CD4-positive, alpha-beta T cell treated with Interleukin-4 for 4 hours (primary cell): ENCODE results near the gene LRRC4C.

Experiments used
- DNase-seq: peaks from one replicate; pipeline ENCODE4 v3.0.0-alpha.2; 2020

LRRC4C gene

DNA sequence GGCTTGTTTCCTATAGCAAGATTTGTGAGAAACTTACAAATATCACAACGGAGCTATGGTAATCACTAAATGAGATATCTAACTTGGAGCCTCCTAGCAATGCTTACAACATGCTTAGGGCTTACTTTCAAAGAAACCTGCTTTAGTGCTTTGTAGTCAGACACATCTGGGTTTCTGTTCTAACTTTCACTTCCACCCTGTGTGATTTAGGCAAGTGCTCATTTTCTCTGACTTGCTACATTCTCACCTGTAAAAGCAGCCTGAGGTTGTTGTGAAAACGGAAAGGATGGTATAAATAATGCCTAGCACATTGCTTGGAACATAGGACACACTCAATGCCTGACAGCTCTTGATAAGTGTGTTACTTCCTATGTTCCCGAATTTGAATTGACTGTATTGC, 45.6 kb downstream of the LRRC4C start:
- no peak for DNase-seq

DNA sequence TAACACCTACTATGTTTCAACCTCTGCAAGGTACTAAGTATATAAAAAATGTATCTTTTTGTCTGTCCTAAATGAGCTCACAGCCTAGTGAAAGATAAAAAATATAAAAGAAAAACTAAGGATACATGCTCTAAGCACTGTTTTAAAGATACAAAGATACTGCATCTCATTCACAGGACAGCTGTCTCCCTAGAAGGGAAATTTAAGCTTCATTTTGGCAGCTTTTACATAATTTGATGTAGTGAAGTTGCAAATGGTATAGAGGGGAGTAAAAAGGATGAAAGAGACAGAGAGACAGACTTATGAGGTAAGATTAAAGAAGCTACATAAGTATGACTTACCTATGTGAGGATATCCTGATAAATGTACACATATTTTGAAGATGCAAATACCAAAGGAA, 53.6 kb downstream of the LRRC4C start:
- DNase-seq: no peak

DNA sequence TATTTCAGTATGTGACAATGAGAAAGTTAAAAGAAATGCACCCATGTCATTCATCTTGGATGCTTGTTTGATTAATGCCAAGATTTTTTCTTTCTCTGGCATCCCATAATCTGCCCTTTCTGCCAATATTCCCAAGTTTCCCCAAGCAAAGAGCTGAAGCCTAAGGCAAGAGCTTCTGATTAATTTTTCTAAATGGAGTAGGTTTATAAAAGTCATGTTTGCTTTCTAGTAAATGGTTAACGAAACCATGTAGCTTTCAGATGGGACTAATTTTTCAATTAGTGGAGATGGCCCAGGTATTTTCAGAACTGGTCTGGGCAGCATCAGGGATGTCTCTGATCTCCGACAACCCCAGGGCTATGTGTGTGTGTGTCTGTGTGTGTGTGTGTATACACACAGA, 55.3 kb downstream of the LRRC4C start:
- DNase-seq: no peak

DNA sequence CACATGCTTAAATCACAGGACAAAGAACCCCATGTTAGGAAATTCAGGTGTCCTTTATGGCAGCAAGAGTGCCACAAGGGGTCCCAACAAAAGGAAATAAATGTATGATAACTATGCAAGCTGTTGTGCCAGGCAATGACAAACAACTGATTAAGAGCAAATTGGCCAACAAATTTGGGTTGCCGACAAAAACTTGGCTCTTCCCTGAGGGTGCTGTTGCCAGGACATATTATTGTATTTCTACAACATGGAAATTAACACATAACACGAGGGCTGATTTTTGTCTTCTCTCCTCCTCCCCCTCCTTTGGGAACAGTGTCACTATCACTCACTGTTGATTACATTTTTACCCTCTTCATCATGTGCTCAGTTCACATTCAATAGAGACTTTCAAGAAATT, 56.0 kb downstream of the LRRC4C start:
- no peak for DNase-seq

DNA sequence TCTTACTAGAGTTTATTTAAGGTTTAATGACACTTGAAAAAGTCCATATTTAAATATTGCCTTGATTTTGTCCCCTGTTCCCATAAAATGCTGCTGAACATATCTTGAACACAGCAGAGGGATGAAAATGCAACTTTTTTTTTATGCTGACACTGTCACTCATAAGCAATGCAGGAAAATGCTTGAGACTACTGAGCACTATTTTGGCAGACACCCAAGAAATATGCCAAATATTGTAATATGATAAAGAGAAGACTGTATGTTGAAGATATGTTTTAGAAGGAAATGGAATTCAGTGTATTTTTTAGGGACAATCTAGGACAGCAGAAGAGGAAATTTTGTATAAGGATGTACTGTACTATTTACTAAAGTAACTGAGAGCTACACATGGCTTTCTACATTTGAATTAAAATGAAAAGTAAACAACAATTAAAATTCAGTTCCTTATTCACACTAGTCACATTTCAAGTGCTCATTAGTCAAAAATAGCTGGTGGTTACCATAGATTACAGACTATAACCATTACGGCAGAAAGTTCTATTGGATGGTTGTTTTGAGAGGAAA, 58.6 kb downstream of the LRRC4C start:
- DNase-seq: no peak

DNA sequence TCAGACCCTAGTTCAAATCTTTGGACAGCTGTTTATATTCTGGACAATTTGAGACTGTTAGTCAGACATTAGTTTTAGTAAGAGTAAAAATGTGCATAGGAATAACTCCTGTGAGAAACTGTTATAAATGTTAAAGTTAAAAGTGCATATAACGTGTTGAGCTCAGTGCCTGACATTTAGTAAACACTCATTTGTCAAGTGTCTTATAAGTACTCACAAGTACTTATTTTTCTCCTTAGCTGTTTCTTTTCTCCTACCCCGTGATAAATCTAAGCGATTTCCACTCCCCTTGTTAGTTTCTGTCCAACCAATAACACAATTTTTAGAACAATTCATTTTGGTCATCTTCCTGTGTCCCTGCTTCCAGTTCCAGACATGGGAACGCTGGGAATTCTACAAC, 59.3 kb downstream of the LRRC4C start:
- no peak for DNase-seq

DNA sequence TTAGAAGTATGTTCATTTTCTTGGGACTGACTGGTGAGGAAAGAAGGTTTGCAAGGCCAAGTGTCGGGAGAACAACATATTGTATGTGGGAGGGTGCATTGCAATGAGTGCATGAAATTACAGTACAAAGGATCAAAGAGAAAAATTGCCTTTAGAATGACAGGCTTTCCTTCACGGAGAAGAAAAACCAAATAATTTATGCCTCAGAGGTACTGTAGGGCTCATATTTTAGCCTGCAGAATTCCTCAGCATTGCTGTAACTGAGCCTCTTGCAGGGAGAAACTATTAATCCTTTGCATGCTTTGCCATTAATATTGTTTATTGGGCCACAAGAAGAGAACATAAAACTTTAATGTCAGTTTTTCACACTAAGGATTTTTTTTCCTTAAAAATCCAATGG, 60.1 kb downstream of the LRRC4C start:
- DNase-seq: no peak

DNA sequence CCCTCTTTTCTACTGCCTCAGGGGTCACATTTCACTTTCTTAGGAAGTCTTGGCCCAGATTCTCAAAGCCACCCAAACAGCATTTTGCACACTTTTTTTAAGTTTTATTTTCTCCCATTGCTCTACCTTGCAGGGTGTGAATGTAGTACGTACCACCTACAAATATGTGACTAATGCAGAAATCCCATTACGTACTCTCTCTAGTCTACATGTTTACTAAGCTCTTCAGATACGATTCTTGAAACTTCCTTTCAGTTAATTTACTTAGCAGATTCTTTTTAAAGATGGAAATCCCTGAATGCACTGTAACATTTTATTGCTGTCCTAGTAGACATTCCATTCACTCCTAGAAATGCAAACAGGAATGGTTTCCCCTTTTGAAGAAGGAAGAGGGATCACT, 61.3 kb downstream of the LRRC4C start:
- no peak for DNase-seq

DNA sequence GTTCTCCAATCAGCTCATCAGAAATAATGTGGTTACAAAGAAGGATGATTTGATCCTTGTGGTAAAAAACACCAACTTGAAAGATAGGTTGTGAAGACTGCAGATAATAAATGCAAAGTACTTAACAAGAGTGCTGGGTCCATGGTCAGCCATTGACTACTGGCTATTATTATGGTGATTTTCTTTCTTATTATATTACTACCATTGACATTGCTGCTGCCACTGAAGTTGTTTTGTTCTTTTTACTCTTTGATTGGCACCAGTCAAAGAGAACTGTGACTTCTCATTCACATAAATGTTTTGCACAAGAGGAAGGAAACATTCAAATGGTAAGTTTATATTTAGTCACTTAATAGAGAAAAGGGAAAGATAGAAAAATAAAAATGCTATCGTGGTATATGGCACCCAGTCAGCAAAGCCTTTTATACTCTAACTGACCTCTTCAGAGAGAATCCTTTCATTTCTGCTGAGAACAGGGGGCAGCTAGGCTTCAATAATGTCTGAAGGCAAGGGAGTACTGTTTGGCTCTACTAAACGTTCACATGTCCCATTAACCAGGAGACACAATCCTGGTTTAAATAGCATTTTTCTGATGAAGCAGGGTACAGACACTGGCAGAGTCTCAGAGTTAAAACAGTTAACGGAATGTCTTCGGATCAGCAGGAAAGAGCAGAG, 64.8 kb downstream of the LRRC4C start:
- no peak for DNase-seq

DNA sequence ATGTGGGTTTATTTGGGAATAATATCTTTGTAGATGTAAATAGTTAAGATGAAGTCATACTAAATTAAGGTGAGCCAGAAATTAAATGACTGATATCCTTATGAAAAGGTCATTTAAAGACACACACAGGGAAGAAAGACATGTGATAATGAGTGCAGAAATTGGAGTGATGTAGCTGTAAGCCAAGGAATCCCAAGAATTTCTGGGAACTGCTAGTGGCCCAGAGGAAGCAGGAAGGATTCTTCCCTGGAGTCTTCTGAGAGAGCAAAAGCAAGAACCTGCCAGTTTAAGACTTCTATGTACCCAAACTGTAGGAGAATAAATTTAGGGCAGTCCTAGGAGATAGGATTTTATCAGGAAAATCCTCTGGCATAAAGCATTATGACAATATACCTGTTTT, 66.9 kb downstream of the LRRC4C start:
- DNase-seq: no peak

DNA sequence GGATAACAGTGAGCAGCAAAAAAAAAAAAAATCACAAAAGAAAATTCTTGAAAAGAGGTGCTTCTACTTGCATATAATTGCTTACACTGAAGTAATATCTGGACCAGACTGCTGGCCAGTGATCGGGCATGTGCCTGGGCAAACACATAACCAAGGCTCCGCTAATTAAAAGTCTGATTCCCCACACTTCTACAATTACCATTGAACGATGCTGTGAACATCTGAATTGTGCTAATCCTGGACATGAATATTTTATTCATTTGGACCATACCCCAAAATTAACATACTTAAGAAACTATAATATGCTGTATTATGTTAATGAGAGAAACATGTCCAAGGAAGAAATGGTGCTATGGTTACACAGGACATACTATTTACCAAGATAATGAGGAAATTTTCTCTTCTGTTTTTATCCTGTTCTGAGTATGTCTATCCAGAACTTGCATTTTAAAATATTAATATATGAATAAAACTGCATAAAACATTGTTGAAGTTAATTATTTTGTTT, 69.8 kb downstream of the LRRC4C start:
- no peak for DNase-seq

DNA sequence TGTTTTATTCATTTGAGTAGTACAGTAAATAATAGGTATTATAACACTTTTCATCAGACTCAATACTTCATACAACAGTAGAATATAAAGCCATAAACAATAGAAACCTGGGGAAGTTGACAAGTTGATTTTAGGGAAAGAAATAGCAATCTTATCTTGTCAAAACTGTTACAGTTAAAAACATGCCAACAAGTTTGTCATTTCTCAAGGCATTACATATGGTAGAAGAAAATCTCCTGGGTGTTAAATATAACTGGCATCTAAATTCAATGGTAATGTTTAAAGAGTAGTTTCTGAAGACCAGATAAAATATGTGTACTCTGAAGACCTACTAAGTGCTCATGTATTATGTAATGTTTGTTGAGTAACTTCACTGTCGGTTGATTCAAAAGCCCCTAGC, 75.1 kb downstream of the LRRC4C start:
- no peak for DNase-seq

DNA sequence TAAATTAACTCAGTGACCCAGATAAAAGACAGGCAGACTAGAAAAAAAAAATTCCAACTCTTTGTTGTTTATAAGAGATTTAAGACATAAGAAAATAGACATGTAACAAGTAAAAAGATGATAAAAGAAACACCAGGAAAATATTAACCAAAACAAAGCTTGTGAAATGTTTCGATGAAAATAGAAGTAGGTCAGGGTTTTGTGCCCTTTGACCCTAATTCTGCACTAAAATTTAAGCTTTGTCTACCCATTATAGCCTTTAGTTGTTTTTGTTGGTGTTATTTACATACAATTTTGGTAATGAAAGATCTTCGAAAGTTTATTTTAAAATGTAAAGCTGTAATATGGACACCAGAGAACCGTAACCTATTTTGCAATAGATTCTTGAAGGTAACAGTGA, 75.7 kb downstream of the LRRC4C start:
- no peak for DNase-seq

DNA sequence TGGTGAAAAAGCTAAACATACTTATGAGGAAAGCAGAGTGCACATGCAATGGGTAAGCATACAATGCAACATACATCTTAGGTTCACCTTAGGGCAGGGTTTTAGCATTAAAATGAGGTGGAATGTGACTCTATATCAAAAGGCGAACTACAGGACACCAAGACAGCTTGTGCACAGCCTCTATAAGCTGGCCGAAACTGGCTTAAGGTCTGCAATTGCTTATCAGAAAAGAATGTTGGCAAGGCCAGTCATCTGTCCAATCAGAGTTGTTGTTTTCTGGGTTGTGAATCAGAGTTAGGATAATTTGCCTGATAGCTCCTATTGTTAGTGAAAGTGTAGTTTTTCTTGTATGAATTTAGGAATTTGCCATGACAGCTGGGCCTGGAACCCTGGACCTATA, 76.5 kb downstream of the LRRC4C start:
- DNase-seq: no peak

DNA sequence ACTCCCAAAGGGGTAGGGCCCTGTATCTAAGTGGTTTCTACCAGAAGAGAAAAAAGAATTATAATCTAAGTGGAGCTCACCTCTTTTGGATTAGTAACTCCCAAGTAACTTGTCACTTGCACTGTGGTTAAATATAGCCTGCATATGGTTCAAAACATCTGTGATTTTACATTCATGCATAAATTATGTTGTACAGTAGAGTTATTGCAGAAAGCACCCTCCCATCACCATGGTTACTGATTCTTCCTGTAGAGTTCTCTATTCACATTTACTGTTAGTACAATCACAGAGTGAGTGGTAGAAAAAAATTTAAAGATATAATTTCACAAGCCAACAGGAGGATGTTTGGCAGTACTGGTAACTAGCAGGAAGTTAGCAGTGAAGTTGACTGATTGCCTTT, 80.4 kb downstream of the LRRC4C start:
- no peak for DNase-seq

DNA sequence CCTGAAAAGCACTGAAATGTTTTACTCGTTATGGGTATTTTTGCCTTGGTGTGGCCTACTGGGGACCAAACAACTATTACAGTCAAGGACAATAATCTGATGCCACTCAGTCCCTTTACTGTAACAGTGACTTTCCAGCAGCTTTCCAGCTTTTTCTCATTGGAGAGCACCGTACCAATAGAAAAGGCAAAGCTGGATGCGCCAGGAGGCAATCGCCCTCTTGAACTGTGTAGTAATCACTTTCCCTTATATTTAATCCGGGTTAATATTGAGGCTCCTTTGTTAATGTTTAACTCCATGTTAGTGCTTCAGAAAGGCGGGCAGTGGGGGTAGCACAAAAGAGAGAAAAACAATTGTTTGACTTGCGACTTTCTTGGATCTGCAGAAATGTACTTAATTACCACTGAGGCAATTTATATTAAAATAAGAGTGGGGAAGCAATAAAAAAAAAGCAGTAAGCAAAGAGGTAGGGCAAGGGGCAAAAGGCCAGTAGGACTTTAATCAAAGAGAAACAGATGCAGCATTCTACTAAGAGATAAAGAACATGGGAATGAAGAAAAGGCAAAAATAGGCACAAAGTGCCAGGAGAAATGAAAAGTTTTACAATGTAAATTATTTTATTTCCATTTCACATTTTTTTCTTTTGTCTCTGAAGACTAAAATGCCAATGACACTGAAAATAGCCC, 81.6 kb downstream of the LRRC4C start:
- no peak for DNase-seq

DNA sequence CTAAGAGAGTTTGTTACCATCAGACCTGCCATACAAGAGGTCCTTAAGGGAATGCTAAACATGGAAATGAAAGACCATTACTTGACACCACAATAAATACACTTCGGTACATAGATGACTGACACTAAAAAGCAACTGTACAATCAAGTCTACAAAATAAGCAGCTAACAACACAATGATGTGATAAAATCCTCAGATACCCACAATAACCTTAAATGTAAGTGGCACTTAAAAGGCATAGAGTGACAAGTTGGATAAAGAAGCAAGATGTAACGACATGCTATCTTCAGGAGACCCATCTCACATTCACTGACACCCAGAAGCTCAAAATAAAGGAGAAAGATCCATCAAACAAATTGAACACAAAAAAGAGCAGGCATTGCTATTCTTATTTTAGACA, 107.6 kb downstream of the LRRC4C start:
- no peak for DNase-seq

DNA sequence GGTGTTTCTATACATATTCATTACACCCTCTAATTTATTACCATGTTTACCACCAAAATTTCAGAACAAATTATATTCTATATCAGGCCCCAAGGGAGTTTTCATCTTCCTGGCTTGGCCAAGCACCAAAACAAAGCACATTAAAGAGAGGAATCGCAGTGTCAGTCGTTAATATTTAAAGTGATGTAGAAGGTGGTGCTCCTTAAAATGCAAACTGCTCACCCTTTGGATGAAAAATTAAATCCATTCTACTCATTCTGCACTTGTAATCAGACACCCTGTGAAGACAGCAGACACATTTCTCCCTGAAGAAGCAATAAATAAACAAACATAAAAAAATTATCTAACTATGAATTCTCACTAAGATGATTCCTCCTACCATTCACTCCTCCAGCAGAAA, 113.4 kb downstream of the LRRC4C start:
- no peak for DNase-seq

DNA sequence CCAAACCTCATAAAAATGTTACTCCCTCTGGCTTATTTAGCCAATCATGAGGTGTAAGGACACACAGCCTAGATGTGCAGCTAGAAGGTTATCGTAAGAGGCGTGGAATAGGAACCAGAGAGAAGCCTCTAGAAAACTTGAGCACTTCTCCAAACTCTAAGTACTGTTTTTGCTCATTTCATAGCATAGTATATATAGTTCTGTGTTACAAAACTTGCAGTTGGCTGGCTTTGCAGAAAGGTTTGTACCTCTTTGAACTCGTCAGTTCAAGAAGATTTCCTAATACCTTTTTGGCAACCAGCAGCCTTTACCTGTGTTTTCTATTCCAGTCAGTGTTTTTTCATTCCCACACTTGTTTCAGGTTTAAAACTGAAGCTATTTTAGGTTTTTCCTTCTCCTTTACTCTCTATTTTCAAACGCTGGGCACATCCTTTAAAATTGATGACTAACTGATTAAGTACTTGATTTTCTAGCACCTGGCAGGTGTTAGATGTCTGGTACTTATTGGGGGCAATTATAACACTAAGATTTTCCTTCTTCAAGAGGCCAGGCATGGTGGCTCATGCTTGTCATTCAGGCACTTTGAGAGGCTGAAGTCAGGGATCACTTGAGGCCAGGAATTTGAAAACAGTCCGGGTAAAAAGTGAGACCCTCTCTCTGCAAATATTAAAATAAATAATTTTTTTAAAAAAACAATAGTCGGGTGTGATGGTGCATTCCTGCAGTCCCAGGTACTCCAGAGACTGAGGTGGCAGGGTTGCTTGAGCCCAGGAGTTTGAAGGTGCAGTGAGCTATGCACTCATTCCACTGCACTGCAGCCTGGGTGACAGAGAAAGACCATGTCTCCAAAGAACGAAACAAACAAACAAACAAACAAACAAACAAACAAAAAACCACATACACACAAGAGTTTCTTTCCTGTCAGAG, 125.2 kb downstream of the LRRC4C start:
- no peak for DNase-seq

DNA sequence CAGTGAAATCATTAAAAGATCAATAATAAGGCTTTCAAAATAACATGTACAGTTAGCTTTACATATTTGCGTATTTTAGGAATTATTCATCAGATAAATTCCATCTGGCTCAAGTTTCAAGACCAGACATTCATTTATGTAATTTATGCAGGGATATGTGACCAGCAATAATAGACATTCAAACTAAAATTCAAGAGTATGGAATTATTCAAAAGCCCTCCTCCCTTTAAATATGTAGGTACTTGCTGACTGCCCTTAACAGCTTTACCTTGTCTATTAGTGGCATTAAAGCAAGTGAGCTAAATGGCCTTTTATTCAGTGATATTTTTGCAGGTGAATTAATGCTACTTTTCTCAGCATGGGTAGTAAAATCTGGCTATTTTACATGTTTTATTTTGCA, 126.1 kb downstream of the LRRC4C start:
- no peak for DNase-seq

DNA sequence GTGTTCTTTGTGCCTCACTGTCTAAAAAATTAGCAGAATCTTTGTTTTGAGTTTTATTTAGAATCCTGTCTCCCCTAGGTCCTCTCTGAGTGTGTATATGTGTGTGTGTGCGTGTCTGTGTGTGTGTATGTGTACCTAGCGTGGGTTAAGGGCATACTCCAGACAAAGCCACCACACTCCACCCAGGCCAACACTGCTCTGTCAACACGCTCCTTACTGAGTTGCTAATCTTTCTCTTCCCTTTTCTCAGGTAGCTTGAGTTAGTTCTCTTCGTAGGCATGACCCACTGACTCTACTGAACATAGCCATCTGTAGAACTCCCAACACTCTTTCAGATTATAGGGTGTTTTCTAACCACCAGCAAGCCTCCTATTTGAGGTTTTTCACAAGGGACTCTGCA, 131.1 kb downstream of the LRRC4C start:
- DNase-seq: no peak

DNA sequence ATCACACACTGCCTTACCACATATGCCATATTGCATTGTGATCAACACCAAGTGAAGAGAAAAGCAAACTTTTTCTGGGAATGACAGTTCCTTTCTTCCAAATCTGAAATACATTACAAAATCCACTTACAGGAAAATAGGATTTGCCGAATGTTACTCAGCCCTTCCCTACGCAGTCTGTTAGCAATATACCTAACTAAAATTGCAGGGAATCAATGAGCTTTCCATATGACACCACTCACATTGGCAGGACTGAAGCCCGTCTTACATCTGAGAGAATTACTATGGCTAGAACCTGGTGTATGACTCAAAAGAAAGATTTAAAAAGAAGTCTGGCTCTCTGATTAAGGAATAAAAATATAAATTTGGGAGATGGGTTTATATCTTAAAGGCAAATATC, 136.0 kb downstream of the LRRC4C start:
- DNase-seq: no peak

DNA sequence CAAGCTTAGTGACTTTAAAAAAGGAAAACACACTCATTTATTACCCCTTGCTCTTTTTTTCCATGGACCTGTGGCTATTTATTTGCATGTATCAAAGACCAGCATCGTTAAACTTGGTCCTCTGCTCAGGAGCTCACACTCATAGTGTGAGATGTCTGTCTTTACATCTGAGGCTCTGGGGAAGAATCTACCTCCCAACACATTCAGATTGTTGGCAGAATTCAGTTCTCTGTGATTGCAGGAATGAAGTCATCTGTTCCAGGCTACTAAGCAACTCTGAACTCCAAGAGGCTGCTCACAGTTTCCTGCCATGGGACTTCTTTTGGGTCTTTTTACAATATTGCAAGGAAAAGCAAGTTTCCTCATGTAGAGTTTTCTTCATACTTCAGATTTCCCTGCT, 138.8 kb downstream of the LRRC4C start:
- DNase-seq: no peak
